ENCODE measurements around the gene ST3GAL3.

The ST3GAL3 gene

DNA sequence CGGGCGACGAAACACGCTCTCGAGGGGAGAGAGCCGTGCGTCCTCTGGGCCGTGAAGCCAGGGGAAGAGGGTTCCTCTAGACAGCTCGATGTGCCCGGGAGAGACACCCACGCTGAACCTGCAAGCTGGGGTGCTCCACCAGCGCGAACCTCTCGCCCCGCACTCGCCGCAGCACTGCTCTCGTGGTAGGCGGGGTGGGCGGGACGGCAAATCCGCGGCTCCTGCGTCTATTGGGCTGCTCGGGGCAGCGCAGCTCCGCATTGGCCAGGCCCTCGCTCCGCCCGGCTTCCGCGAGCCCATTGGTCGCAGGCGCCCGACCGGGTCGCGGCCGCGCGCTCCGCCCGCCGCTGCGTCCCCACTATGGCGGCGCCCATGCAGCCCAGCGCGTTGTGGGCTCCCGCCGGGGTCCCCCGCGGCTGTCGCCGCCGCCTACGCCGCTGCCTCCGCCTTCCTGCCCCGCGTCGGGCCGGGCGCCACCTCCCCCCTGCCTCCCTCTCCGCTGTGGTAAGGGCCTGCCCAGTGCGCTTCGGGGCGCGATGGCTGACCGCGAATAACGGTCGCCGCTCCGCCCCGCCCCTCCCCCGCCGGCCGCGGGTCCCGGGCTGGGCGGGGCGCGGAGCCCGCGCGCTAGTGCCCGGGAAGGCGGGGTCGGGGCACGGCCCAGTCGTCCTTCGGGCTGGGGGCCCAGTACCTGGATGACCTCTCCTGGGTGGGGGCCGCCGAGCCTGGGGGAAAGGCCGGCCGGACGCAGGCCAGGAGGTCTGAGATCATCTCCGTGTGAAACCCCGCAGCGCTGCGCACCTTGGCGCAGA lies at the start of gene ST3GAL3:
ST3GAL3 (plus strand) TSS at position 347 of the 812 bp plus-strand sequence. CDS start 28,727 bp downstream, outside the sequence.
- DNase-seq: peak; percentile 95

DNA sequence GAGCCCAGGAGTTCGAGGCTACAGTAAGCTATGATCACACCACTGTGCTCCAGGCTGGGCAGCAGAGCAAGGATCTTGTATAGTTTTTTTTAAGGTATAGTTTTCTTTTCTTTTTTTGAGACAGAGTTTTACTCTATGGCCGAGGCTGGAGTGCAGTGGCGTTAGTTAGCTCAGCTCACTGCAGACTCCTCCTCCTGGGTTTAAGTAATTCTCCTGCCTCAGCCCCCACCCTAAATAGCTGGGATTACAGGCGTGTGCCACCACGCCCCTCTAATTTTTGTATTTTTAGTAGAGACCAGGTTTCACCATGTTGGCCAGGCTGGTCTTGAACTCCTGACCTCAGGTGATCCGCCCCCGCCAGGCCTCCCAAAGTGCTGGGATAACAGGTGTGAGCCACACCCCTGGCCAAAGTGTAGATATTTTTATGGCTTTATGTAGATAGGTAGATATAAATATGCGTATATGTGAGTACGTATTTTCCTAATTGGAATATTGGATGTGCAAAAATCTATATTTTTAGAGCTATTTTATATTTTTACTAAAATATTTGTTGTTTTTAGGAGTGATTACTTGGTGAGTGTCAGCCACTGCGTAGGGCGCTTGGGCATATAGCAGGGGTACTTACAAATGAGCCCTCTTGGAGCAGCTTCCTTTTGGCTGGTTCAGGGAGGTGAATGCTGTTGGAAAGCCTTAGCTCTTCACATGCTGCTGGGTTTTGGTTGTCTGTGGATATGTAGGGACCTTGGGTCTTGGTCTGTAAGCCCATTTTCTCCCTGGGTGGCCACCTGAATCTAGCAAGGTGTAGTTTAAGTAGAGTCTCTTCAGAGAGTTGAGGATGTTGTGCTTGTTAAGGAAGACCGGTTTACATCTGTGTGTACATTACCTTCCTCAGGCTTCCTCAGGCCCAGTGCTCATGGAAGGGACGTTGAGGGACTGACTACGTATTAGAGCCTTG lies 47.8 kb upstream of the ST3GAL3 start:
- no peak for DNase-seq

DNA sequence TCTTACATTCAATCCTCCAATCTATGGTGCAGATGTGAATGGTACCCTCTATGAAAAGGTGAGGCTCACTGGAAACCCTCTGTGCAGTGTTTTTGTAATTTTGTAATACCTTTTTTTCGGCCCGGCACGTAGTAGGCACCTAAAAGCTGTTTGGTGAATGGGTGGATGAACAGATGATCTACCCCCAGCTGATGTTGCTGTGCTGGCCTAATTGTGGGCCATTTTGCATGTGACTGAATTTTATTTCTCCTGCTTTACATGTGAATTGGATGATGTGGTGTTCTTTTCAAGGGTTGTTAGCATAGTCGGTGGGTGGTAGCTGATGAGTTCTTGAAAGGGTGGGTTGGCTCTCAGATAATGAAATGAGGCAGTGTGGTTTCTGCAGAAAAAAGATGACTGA lies 47.0 kb upstream of the ST3GAL3 start:
- no peak for DNase-seq

- no peak for DNase-seq
Measured at GRCh38 chr1:43664369-43664768, 43.0 kb upstream of the ST3GAL3 start.

DNA sequence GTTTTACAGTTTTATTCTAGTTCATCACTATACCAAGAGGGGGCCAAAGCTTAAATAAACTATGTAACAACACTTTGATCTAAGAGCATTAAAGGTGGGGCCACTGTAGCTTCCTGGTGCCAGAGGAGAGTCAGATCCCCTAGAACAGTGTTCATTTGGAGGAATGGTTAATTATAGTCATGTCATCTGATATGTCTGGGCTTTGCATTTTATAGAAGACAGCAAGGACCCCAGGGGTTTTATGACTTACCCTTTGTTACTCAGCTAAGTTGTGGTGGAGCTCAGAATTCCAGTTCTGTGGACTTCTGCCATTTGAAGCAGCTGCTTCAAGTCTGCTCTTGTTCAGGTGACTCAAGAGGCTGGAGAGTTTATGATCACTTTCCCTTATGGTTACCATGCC lies 40.7 kb upstream of the ST3GAL3 start:
- no peak for DNase-seq

GRCh38 chr1:43668956-43669355 lies 38.4 kb upstream of the ST3GAL3 start:
- DNase-seq: no peak

GRCh38 chr1:43669878-43670277 lies 37.5 kb upstream of the ST3GAL3 start:
- DNase-seq: no peak

DNA sequence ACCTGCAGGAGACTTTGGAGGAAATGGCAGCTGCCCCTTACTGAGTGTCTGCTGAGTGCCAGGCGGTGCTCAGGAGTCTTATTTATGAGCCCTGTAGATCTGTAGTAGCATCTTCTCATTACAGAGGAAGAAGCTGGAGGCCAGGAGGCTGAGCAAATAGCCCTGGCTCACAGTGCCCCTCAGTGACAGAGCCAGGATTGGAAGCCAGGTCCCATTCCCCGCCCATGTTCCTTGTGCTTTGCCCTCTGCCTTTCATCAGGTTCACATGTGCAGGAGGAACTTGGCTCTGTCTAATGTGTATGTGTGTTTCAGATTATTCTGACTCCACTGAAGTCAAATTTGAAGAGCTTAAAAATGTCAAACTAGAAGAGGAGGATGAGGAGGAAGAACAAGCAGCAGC lies 36.1 kb upstream of the ST3GAL3 start:
- no peak for DNase-seq

DNA sequence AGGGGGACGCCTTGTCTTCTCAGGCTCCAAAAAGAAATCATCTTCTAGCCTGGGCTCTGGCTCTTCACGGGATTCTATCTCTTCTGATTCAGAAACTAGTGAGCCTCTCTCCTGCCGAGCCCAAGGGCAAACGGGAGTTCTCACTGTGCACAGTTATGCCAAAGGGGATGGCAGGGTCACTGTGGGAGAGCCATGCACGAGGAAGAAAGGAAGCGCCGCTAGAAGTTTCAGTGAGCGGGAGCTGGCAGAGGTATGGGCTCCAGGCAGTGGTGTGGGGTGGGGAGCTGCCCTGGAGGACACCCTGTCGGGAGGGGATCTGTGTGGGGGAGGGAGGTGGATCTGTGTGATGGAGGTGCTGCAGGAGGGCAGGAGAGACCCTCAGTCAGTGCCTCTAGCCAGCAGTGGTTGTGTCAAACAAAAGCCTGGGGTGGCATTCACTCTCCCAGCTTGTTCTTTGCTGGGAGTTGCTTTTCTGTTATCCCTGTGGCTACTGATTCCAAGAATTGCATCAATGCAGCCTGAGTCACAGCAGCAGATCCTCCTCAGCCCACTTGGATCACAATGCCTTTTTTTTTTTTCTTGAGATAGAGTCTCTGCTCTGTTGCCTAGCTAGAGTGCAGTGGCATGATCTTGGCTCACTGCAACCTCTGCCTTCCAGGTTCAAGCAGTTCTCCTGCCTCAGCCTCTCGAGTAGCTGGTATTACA lies 35.6 kb upstream of the ST3GAL3 start:
- DNase-seq: no peak

DNA sequence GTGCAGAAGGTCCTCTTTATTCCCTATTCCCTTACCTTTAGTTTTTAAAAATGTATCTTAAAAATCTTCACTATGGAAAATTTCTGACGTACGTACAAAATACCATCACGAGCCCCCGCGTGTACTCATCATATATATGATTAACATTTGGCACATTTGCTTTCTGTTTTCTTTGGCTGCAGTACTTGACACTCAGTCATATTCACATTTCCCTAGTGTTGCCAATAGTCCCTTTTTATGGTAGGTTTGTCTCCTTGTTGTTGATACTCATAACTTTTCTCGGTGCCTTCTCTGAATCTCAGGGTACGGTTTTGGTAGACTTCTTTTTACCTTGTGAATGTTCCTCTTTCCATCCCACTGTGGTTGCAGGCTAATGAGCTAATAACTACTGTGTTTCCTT lies 34.1 kb upstream of the ST3GAL3 start:
- DNase-seq: no peak

GRCh38 chr1:43678940-43679339 lies 28.4 kb upstream of the ST3GAL3 start:
- no peak for DNase-seq

GRCh38 chr1:43683560-43683959 lies 23.8 kb upstream of the ST3GAL3 start:
- no peak for DNase-seq

DNA sequence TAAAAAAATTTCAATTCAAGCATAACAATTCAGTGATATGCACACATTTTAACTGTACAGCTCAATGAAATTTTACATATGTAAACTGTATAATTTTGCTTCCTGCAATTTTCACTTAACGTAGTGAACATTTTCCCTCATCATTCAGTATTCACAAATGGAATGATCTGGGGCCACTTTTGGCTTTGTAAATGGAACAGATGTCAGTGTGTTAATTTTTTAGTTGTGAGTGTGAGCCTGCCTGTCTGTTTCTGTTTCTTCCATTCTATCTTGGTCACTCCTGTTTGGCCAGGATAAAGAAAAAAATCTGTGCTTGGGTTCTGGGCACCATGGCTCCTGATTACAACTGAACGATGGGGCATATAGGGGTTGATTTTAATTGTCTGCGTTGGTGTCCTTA lies 20.5 kb upstream of the ST3GAL3 start:
- DNase-seq: no peak

DNA sequence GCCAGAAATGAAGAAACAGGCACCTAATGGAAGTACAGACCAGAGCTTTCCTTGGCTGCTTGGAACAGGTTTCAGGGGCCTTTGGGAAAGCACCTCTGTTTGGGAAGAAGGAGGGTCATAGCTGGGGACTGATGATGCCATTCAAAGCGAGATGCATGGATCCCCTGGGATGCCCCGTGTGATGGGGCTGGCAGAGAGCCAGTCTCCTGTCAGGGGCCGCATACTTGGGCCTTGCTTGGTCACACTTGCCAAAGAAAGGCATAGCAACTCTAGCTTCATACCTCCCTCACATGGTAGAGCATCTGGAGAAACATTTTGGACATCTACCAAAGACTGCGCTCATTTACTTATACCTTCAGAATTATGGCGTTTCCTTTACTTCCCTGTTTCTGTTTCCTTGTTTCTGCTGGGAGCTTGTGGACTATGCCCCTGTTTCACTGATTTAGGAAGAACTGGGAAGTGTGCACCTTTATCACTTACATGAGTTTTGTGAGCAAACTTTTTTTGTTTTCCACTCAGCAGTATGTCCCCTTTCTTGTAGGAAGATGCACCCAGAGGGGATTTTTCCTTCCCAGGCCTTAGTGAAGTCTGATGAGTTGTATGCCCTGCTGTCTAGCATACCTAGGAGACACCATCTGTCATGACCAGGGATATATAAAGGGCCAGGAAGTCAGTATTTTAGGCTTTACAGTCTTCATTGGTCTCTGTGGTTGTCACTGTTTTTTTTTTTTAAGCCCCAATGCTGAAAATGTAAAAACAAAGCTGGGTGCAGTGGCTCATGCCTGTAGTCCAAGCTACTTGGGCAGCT lies 19.8 kb upstream of the ST3GAL3 start:
- no peak for DNase-seq

GRCh38 chr1:43688109-43688387 lies 19.3 kb upstream of the ST3GAL3 start:
- DNase-seq: no peak

DNA sequence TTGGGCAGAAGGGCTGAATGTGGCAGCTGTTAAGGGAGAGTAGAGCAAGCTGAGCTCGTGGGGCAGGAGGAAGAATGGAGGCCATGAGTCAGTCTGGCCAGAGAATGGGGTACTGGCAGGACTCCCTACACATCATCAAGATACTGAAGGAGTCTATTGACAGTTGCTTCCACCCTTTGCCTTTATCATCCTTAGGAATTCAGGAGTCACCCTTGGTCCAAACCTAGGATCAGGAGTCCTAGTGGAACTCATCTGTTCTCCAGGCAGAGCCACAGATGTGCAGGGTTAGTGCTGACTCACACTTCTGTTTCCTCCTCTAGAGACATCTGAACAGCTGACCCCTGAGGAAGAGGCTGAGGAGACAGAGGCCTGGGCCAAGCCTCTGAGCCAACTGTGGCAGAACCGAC lies 18.7 kb upstream of the ST3GAL3 start:
- DNase-seq: no peak

DNA sequence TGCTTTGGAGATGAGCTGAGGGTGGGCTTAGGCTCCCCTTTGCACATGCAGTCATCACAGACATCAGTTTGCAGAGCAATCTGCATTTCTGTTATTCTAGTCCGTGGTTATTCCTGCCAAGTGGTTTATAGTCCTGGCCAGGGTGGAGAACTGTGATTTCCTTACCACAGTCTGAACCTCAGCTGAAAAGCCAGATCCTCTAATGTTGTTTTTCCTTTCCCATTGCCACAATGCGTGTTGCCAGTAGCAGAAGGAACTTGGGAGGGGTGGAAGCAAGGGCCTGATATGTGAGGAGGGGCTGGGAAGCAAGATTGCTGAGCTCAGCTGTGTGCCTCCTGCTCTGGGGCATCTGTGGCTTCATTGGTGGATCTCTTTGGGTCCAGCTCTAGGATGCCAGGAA lies 18.0 kb upstream of the ST3GAL3 start:
- no peak for DNase-seq

DNA sequence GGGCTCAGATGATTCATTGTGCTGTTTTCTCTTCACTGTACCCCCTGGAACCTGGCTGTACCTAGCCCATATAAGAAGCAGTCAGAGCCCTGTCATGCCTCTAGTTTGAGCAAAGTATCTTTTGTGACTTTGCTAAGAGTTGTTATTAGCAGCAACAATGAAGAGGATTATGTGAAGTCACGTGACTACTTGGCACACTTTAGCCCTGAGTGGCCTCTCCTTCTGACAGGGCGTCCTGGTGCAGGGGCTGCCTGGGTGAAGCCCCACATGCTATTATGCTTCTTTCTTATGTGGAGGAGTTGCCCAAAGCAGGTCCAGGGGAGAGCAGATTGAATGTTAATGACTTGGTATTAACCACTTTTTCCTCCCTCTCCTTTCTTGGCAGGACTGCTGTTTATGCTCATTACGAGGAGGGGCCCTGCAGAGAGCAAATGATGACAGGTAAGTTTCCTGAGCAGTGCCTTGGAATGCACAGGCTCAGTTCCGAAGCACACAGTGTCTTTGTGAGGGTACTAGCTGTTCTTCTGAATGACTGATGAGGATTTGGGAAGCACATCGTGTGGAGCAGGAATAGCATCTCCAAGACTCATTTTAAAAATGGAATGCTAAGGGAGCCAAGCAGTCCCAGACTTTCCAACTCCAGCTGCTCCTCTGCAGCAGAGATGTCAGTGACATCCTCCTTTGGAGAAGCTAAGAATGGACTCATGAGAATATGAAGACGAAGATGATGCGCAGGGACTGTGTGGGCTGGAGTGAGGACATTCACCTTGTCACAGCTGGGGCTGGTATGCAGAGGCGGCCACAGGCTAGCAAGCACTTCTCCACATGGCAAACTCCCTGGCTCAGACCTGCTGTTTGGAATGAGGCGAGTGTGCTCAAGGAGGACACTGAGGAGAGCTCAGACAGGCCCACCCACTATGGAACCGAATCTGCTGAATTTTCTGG lies 15.2 kb upstream of the ST3GAL3 start:
- DNase-seq: no peak

DNA sequence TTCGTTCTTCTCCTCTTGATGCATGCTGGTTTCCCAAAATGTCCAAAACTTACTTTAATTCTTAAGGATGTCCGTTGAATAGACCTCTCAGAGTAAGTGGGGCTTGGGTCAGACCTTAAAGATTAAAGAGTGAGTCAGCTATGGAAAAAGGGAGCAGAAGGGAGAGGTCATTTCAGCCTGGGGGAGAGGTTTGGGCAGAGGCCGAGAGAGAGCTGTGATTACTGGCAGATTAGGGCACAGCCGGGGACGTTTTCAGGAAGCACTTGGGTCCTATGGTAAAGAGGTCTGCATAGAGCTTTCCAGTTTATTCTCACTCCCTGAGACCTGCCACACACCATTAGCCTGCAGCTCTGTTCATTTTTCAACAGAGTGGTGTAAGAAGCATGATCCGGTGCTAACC lies 14.0 kb upstream of the ST3GAL3 start:
- DNase-seq: no peak

GRCh38 chr1:43699281-43699680 lies 8.1 kb upstream of the ST3GAL3 start:
- DNase-seq: no peak

DNA sequence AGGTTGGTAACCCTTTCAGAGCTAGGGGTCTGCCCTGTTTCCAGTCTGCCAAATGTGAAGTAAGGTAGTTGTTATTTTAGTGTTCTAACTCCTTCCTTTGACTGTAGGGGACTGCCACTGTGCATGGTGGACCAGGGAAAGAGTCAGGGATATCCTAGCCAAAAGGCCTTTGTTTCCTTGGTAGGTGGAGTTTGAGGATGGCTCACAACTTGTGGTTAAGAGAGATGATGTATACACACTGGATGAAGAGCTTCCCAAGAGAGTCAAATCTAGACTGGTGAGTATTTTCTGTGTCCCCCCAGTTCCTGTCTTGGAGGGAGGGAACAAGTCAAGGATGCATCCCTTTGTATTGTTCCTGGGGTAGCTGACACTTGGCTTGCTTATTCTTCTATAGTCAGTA lies 3.5 kb upstream of the ST3GAL3 start:
- no peak for DNase-seq

- peak; percentile 2 for DNase-seq
Measured at GRCh38 chr1:43704838-43705237, 2.5 kb upstream of the ST3GAL3 start.

Measured in activated naive CD4-positive, alpha-beta T cell treated with Interleukin-2 at 50 U/mL for 16 hours (primary cell).